ENCODE data around the gene FOXO1.

FOXO1 gene

DNA sequence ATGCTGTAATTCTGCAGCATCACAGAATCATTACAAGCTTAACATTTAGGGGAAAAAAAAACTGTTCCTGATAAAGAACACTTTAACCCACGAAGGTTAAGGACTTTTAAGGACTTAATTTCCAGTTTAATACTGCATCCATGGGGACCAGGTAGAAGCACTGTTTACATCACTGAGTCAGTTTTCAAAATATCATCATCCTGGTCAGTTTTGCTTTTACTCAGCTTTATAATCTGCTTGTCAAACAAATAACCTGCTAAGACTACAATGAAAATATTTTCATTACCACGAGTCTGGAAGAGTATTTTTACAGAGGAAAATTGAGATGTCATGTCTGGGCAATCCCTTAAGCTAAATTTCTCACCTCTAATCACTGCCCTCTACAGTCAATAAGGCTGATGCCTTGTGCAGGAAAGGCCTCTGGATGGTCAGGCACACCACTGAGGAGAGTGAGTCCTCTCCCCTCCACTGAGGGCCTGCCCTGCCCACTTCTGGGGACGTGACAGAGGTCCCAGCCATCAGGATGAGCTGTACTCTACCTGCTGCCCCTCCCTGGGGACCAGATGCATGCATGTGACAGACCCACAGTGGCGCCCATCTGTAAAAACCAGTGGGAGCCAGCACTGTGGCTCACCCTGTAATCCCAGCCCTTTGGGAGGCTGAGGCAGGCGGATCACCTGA, 31.0 kb downstream of the FOXO1 start:
- no peak for DNase-seq (ENCODE audit: low read depth)

DNA sequence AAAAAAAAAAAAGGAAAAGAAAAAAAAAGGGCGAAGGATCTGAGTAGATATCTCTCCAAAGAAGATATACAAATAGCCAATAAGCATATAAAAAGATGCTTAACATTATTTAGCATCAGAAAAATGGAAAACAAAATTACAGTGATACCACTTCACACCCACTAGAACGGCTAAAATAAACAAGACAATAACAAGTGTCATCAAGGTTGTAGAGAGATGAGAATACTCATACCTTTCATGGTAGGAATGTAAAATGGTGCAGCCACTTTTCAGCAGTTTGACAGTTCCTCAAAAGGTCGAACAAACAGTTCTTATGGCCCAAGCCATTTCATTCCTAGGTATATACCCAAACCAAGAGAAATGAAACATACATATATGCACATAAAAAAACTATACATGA, 33.5 kb downstream of the FOXO1 start:
- DNase-seq (ENCODE audit: low read depth), result no peak

DNA sequence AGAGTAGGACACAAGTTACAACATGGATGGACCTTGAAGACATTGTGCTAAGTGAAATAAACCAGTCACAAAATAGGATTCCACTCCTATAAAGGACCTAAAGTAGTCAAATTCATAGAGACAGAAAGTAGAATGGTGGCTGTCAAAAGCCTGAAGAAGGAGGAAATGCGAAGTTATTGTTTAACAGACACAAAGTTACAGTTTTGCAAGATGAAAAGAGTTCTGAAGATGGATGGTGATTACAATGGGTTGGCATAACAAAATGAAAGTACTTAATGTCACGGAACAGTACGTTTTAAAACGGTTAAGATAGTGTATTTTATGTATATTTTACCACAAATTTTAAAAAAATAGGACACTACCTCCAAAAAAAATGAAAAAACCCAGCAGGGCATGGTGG, 34.8 kb downstream of the FOXO1 start:
- DNase-seq (ENCODE audit: low read depth), result no peak

DNA sequence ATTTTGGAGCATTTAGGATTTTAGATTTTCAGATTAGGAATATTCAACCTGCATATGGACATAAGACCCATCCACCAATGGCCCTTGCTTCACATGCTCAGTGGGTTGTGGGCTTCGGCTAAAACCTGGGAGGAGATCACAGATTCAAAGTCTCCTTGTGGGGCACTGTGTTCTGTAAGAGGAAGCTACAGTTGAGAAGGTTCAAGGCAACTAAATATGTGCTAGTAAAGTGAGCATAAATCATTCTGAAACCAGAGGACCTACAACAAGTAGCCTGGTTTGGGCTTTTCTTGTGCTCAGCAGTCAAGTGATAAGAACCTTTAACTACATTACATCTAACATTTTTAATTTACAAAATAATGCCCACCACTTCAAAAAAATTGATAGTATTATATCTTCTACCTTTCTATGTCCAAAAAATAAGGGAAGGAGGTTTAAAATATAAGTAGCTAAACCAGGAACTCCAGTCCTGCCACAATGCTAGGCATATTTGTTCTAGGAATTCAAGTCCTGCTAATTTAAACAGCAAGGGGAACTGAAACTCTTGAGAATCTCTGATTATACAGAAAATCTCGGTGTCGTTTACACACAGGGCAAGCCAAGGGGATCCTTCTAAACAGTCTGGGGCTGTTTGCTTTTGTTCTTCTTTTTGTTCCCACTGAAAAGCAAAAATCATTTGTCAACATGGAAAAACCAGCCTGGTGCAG, 36.6 kb downstream of the FOXO1 start:
- no peak for DNase-seq (ENCODE audit: low read depth)

DNA sequence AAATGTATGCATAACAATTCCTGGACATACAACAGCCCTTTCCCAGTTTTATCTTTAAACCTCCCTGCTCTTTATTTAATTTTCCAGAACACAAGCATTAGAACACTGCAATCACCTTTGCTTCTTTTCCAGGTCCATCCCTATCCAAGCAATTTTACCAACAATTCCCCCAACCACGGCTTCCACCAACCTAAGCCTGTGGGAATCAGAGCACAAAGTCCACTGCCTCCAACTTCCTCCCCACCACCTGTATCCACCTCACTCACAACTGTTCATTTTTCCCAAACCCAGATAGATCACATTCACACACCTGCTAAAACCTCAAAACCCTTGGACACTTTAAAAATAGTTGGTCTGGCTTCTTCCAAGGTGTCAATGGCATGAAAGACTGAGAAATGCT, 39.5 kb downstream of the FOXO1 start:
- no peak for DNase-seq (ENCODE audit: low read depth)

DNA sequence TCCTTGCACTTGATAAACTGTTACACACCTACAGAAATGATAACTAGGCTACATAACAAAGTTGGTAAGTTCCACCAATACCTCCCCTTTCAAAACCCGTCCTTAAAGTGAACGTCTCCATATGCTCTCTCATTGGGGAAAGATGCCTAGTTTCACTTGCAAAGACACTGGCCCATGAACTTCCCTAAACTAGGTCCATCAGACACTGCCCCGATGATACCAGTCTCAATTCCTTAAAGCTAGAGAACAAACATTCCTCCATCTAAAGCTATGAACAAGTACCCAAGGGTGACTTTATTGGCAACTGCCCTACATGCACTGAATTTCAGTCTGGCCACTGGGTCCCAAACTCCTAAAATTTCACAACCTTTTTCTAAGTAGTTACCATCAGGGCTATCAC, 39.9 kb downstream of the FOXO1 start:
- no peak for DNase-seq (ENCODE audit: low read depth)

DNA sequence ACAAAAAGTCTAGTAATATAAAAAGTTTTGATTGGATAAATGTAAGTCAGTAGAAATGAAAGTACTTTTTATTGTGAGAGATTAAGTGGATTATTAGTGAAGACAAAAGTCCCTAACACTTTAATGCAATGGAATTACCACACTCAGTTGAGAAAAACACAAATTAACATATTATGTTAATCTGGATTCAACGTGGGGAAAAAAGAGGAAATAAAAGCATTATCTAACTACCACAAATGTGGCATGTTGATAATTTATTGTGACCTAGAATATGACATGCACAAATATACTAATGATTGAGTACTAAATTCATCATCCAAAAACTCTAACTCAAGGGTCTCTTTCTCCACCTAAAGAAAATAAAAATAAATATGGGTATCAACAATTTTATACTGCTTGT, 41.5 kb downstream of the FOXO1 start:
- no peak for DNase-seq (ENCODE audit: low read depth)

DNA sequence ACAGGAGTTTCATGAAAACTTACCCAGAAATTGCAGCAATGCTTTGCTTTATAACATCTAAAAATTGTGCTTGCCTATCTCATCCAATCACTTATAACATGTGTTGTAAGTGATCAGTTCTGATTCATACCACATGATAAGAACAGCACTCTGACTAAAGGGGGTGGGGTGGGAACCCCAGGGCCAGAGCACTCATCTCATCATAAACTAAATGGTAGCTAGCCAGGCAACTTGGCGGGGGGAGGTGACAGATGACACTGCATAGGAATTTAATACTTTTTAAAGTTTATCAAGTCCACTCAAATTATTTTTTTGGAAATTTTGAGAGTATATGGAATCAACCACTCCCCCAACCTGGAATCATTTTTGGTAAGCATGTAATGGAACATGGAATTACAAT, 42.1 kb downstream of the FOXO1 start:
- no peak for DNase-seq (ENCODE audit: low read depth)

DNA sequence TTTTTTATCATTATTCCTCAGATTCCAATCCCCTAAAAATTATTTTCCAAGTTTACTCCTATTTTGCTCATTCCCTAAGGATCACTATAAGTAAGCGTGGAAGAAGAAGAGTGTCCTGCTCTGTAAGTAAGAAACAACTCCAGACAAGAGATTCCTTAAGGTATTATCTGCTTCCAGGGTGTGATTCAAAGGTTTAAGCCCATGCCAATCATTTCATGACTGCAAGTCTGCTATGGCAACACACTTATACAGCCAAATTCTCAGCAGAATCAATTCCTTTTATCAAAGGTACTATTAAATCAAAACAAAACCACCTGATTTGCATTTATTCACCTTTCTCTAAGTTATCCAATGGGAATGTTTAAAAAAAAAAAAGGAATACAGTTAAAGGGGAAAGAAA, 43.7 kb downstream of the FOXO1 start:
- DNase-seq (ENCODE audit: low read depth), result no peak

DNA sequence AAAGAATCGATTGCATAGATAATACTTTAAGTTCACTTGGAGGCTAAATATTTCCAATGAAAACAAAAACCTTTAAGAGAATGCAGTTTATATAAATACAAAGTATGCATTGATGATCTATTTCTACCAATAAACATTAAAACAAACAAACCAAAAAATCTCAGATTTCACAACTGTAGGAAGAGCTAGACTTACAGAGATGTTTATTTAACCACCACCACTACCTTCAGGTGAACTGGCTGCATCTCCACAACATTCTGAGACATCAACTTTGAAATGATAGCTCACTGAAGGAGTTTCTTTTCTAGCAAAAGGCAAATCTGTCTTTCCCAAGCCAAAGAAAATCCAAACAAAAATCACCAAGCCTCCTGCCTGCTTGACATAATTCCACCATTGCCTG, 44.2 kb downstream of the FOXO1 start:
- DNase-seq (ENCODE audit: low read depth), result no peak

DNA sequence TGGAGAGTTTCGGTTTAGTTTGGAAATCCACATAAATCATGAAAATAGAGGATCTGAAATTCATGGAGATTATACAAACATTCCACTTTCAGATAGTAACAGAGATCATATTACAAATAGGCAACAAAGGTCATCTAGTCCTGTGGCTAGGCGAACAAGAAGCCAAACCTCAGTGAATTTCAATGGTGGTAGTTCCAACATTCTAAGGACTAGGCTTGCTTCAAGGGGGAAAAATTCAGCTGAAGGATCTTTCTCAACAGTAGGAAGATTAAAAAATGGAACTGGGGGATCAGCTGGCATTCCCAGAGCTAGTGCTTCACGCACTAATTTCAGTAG, 47.0 kb downstream of the FOXO1 start:
- DNase-seq (ENCODE audit: low read depth), result no peak

DNA sequence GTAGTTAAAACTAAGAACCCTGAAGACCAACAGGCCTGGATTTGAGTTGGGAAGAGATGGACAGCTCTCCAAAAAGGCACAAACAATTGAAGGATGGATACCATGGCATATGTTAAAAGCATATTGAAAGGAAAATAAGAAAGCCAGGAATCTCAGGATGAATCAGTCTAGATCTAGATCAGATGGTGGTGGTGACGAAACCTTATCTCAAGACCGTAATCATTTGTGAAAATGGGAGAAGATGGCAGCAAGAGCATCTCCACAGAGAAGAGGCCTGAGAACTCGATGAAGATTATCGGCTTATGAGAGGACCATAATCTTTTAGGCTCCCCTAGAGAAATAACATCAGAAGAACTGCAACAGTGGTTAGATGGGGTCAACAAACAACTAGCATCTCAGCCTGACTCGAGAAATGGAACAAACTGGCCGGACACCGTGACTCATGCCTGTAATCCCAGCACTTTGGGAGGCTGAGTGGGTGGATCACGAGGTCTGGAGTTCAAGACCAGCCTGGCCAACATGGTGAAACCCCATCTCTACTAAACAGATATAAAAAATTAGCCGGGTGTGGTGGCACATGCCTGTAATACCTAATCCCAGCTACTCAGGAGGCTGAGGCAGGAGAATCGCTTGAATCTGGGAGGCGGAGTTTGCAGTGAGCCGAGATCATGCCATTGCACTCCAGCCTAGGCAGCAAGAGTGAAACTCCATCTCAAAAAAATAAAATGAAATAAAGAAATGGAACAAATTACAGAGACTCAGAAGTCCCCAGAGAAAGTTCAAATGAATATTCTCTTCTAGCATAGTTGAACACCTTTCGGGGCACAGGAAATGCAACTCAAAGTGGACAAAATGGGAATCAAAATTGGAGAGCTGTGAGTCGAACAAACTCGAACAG, 47.6 kb downstream of the FOXO1 start:
- DNase-seq (ENCODE audit: low read depth), result no peak

DNA sequence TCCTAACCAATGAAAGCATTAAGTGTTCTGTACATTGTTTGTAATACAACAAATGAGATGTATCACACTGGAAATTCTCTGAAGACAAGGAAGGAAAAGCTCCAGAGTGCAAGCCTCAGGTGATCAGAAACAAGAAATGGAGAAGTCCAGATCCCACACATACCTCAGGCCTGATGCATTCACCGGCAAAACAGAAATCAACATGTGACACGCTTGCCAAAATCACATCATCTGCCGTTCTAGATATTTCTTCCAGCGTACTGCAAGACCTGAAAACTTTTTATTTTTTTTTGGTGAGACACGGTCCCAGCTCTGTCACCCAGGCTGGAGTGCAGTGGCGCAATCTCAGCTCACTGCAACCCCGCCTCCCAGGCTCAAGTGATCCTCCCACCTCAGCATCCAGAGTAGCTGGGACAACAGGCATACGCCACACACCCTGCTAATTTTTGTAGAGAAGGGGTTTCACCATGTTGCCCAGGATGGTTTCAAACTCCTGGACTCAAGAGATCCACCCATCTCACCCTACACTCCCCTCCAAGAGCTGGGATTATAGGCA, 48.6 kb downstream of the FOXO1 start:
- DNase-seq (ENCODE audit: low read depth), result no peak

DNA sequence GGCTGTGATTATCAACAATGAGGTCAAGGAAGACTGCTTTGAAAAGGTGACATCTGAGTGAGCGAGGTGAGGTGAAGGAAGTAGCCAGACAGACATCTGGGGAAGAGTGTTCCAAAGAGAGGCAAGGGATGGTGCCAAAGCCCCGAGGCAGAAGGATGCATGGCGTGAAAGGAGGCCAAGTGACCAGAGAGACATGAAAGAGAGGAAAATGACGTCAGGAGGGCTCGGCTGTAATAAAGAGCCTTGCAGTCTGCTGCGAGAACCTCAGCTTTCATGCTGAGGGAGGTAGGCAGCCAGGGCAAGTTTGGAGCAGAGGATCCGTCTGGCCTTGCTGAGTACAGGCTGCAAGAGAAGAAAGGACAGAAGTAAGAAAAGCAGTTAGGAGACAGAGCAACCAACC, 50.8 kb downstream of the FOXO1 start:
- no peak for DNase-seq (ENCODE audit: low read depth)

DNA sequence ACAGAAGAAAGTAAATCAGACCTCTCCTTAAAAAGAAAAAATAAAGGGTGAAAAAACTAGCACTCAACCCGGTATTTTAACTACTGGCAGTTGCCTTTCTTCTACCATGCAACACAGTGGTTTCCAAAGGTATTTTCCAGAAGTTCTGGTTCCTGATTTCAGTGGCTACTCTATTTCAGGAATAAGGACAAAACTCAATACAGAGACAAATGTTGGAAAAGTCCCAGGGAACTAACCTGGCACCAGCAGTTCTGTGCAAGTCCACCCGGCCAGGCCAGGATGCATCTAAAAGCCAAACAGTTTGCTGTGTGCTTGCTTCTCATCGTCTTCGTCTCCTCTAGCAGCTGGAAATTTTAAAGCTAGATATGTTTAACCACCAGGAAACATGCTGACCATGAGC, 52.5 kb downstream of the FOXO1 start:
- DNase-seq (ENCODE audit: low read depth), result no peak

DNA sequence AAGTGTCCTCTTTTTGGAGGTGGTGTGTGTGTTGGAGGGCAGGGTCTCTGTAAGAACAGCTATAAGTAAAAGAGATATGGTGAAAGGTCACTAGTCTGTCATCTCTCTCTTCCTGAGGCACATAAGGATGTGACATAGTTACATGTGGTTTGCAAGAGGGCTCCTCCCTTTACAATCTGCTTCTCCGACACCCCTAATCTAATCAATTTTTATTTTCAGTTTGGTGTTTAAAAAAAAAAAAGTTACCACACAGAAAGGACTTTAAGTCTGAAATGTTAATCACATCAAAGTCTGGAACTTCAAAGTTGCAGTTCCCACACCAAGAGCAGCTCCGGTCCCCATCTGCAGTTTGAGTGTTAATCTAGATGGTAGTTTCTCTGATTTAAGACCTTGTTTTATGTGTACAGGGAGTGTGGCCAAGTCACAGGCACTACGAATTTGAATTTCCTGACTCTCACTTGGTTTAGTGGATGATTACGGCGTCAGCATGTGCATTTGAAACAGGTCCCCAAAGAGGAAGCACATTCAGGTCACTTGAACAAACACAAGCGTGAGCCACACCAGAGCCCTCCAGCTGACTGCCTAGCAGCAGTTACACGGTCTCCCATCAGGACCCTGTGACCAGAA, 53.1 kb downstream of the FOXO1 start:
- peak; percentile 14 for DNase-seq (ENCODE audit: low read depth)

DNA sequence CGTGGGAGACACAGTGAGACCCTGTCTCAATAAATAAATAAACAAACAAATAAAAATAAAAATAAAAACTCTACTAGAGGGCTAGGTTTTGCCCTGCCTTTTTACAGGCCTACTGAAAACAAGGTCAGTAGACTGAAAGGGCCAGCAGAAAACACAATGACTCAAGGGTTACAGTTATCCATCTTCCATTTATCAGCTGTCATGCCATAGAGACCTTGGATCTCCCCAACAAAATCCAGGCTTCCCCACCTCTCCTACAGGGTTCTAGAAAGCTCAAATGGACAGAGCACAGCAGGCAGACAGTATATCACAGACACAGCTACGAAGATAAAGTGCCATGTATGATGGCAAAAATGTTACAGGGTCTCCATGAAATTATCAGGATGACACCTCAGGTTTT, 54.4 kb downstream of the FOXO1 start:
- DNase-seq (ENCODE audit: low read depth), result no peak

DNA sequence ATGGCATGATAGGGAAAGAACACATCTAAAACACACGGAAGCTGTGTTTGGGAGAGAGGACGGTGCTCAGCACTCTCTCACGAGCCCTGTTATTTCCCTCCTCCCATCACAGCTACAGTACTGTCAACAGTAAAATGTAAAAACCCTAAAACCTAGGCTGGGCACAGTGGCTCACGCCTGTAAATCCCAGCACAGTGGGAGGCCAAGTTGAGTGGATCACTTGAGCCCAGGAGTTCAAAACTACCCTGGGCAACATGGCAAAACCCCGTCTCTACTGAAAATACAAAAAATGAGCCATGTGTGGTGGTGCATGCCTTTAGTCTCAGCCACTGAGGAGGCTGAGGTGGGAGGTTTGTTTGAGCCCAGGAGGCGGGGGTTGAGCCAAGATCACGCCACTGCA, 54.8 kb downstream of the FOXO1 start:
- DNase-seq (ENCODE audit: low read depth), result no peak

DNA sequence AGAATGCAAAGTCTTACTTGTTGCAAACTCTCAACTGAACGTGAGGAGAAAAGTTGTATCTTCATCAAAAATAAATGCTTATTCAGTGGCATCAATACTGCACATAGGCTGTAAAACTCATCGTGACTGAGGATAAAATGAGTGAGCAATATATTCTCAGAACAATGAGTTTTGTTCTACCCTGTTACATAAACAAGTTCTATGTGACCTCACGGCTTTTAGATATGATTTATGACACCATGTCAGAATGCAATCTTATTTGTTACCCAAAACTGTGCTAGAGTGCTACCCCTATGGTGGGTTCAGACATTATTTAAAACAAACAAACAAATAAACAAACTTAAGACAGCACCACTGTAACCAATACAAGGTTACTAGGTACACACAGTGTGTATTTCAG, 55.4 kb downstream of the FOXO1 start:
- DNase-seq (ENCODE audit: low read depth), result no peak

DNA sequence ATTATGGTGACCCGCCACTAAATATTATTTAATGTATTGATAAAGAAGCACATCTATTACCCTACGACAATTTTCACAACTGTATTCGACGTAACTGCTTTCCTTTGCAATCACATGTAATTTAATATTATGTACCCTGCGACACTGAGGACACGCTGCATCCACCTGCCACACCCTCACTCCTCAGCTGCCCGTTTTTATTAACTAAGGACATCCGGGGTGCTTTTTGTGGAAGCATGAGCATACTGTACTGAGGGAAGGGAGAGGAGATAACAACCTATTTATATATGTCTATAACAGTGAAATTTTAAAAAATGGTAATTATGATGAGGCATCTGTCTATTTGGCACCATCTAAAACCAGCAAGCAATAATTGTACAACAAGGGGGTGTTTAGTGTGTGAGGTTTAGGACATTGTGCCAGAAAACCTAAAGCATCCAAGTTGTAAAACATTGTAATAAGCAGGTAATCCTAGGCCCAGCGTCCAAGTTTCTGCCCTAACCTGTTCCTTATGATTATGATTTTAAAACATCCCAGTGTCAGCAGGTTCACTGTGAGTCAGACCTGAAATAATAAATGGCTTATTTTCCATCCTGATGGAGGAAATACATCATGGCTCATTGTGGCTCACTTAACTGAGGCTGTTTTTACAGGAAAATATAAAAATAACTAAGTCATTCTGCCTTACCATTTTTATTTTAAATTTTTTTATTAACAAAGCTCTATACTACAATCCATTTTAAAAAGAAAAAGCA, 56.3 kb downstream of the FOXO1 start:
- no peak for DNase-seq (ENCODE audit: low read depth)

DNA sequence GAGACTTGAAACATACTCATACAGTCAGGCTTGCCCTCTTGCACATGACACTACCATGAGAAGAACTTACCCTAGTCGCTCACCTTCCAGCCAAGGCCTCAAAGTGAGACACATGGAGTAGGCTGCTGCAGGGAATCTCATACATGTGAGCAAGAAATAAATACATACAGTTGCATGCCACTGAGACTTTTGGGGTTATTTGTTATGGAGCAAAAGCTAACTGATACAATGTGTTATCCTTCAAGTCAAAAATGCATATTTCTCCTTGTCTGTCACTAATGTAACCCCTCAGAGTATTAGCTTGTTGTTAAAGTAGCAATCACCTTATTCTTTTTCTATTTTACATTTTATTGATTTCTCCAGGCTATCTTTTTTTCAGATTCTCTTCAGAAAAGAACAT, 58.1 kb downstream of the FOXO1 start:
- no peak for DNase-seq (ENCODE audit: low read depth)

DNA sequence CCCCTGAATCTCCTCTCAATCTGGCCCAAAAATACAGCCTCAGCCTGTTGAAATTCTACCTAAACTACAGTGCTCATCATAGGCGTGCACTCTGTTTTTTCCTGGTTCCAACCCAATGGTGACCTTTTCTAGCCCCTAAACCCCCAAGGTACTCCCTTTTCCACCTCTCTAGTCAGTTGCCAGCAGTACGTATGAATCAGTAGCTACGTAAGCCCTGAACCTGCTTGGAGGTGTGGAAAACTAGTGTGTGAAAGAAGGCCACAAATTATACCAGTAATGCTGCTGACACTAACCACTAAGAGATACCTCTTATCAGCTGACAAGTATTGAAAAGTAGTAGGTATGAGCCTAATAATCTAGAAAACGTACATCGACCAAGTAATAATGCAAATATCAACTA, 60.9 kb downstream of the FOXO1 start:
- no peak for DNase-seq (ENCODE audit: low read depth)

Measured in stimulated activated CD8-positive, alpha-beta memory T cell treated with anti-CD3 and anti-CD28 coated beads, Interleukin-15, amount 100 ng/mL, for 1 hour (primary cell).